EL (cell line): ENCODE data around the gene RFTN1.

Source experiments
- DNase-seq: peaks from one replicate; pipeline ENCODE4 v3.0.0-alpha.2; 2016

The RFTN1 gene

GRCh38 chr3:16401273-16401672 lies 112.2 kb downstream of the RFTN1 start:
- DNase-seq: no peak

- no peak for DNase-seq
Observed at GRCh38 chr3:16400106-16400931, 113.2 kb downstream of the RFTN1 start.

GRCh38 chr3:16399473-16399872 lies 114.0 kb downstream of the RFTN1 start:
- peak; percentile 95 for DNase-seq

- DNase-seq: no peak
Observed at GRCh38 chr3:16398648-16399047, 114.9 kb downstream of the RFTN1 start.

- no peak for DNase-seq
Observed at GRCh38 chr3:16396202-16396601, 117.3 kb downstream of the RFTN1 start.

GRCh38 chr3:16395212-16395611 lies 118.3 kb downstream of the RFTN1 start:
- DNase-seq: no peak

- DNase-seq: no peak
Observed at GRCh38 chr3:16394639-16395038, 118.9 kb downstream of the RFTN1 start.

GRCh38 chr3:16392717-16393116 lies 120.8 kb downstream of the RFTN1 start:
- DNase-seq: no peak

- no peak for DNase-seq
Observed at GRCh38 chr3:16392065-16392464, 121.4 kb downstream of the RFTN1 start.

GRCh38 chr3:16390581-16390980 lies 122.9 kb downstream of the RFTN1 start:
- DNase-seq: peak; percentile 31

- no peak for DNase-seq
Observed at GRCh38 chr3:16388850-16389441, 124.6 kb downstream of the RFTN1 start.

- DNase-seq: no peak
Observed at GRCh38 chr3:16386561-16386960, 126.9 kb downstream of the RFTN1 start.

GRCh38 chr3:16385151-16385550 lies 128.3 kb downstream of the RFTN1 start:
- DNase-seq: no peak

GRCh38 chr3:16383864-16384263 lies 129.6 kb downstream of the RFTN1 start:
- no peak for DNase-seq

GRCh38 chr3:16382845-16383244 lies 130.7 kb downstream of the RFTN1 start:
- no peak for DNase-seq

GRCh38 chr3:16381426-16381825 lies 132.1 kb downstream of the RFTN1 start:
- DNase-seq: no peak

GRCh38 chr3:16380421-16380820 lies 133.1 kb downstream of the RFTN1 start:
- DNase-seq: no peak

GRCh38 chr3:16379838-16380237 lies 133.7 kb downstream of the RFTN1 start:
- DNase-seq: no peak

- DNase-seq: peak; percentile 73
Observed at GRCh38 chr3:16378920-16379319, 134.6 kb downstream of the RFTN1 start.

GRCh38 chr3:16378415-16378814 lies 135.1 kb downstream of the RFTN1 start:
- no peak for DNase-seq

GRCh38 chr3:16377847-16378302 lies 135.6 kb downstream of the RFTN1 start:
- DNase-seq: no peak

- DNase-seq: no peak
Observed at GRCh38 chr3:16377196-16377595, 136.3 kb downstream of the RFTN1 start.

- no peak for DNase-seq
Observed at GRCh38 chr3:16375891-16376290, 137.6 kb downstream of the RFTN1 start.

GRCh38 chr3:16374935-16375245 lies 138.6 kb downstream of the RFTN1 start:
- no peak for DNase-seq
